ENCODE data around the gene GOLGA8J. TPM values are rescaled to one million over a fixed set of nuclear protein-coding genes. Genes with fewer than 3 reads are reported as not detected.
A peak's percentile ranks its signal among the peaks of the same experiment; 100 is the strongest.
"Not testable (repeated sequence)": the region's sequence is repeated elsewhere in the genome, so short reads cannot be mapped to it uniquely, and the experiment has no call there.

Gene GOLGA8J
- total RNA-seq, 2 experiments from 2014 or later = 0.34 TPM; not detected in 1

DNA sequence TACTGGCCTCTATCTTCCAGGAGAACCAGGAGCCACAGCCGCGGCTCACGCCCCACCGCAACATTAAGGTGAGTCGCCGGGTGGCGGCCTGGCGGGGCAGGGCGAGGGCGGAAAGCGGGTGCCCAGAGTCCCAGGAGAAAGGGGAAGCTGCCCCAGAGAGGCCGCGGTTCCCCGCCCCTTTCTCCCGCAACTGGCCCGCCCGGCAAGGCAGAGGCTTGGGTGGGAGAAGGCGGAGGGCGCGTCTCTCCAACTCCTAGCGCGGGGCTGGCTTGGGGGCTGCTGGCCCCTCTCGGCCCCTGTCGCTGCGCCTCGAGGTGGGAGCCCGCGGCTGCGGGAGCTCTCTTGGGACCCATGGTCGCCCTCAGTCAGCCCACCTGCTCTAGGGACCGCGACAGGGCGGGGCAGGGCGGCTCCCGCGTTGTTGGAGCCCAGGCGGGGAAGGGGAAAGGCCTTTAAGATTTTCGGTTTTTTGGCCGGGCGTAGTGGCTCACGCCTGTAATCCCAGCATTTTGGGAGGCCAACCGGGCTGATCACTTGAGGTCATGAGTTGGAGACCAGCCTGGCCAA, 21.3 kb downstream of the GOLGA8J start:
- ATAC-seq = peak; percentile 85
- POLR2A ChIA-PET, H3K4me3 Mint-ChIP-seq: not testable (repeated sequence)

DNA sequence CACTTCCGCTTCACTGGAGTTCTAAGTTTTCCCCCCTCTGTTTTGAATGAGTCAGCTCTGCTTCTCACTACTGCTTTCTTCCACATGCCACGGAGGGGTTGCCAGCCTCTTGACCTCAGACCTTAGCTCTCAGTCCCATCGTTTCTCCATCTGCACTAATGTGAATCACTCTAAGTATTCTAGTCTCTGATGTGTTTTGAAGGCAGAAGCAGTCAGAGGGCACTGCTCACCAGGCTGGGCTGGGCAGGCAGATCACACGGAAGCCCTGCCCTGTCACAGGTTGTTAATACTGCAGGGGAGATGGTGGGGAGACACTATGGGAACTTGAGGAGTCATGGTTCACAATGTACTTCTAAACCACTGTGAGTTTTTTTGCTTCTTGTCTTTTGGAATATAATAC, 27.8 kb downstream of the GOLGA8J start:
- H3K9me3 Mint-ChIP-seq (ENCODE audit: insufficient read depth); H3K4me3 Mint-ChIP-seq; DNase-seq; CTCF ChIA-PET; H3K27ac Mint-ChIP-seq; H3K36me3 Mint-ChIP-seq (ENCODE audit: low read depth); POLR2A ChIA-PET; H3K4me1 Mint-ChIP-seq (ENCODE audit: low read depth); H3K27me3 Mint-ChIP-seq (ENCODE audit: low read depth); ATAC-seq: not testable (repeated sequence)

More for the DNA sequence above, 21.3 kb downstream of the GOLGA8J start:
- H3K27ac Mint-ChIP-seq; DNase-seq; H3K4me1 Mint-ChIP-seq (ENCODE audit: low read depth); H3K27me3 Mint-ChIP-seq (ENCODE audit: low read depth); H3K9me3 Mint-ChIP-seq (ENCODE audit: insufficient read depth); H3K36me3 Mint-ChIP-seq (ENCODE audit: low read depth); CTCF ChIA-PET: not testable (repeated sequence)

DNA sequence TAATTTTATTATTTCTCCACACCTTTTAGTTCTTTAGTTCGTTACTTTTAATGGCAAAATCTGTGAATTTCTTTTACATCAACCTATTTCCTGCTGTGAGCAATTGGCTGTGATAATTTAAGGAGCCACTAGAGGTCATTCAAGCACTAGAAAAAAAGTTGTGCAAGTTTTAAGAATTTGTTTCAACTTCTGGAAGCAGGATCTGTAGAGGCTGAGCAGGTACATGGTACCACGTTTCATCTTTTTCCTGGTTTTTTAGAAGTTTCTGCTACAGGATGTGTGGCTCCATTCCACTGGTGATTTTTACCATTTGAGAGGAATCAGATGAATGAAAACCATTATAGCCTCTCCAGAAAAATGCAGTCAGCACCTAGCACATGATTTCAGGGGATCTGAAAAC, 47.3 kb downstream of the GOLGA8J start:
- CTCF ChIA-PET = not testable (repeated sequence)

DNA sequence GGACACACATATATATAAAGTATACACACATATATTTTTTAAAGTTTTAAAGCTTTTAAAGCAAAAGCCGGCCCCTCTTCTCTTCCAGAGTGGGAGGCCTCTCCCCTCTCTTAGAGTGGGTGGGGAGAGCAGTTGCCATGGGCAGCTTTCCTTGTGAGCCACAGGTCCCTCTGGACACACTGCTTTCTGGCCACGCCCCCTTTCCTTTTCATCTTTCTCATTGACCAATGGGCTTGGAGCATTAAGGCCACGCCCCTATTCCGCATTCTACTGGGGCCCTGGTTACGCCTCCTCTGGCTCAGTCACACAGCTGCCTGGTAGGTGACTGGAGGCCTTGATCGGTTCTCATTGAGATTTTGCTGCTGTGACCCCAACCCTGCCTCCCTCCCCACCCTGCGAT, 52.0 kb downstream of the GOLGA8J start, which contains the start of gene GOLGA8T:
Gene GOLGA8T (plus strand): TSS at position 301 of the 400 bp plus-strand sequence. CDS start 98 bp downstream, at position 399.
- H3K4me1 Mint-ChIP-seq (ENCODE audit: low read depth); ATAC-seq; POLR2A ChIA-PET; DNase-seq; H3K27ac Mint-ChIP-seq; H3K4me3 Mint-ChIP-seq; H3K36me3 Mint-ChIP-seq (ENCODE audit: low read depth); H3K27me3 Mint-ChIP-seq (ENCODE audit: low read depth); CTCF ChIA-PET; H3K9me3 Mint-ChIP-seq (ENCODE audit: insufficient read depth): not testable (repeated sequence)

More for the DNA sequence above, 47.3 kb downstream of the GOLGA8J start:
- H3K4me3 Mint-ChIP-seq; H3K27me3 Mint-ChIP-seq (ENCODE audit: low read depth); H3K27ac Mint-ChIP-seq; H3K4me1 Mint-ChIP-seq (ENCODE audit: low read depth); POLR2A ChIA-PET; H3K36me3 Mint-ChIP-seq (ENCODE audit: low read depth); ATAC-seq; DNase-seq; H3K9me3 Mint-ChIP-seq (ENCODE audit: insufficient read depth): not testable (repeated sequence)

Other genes starting within 250 kb of the GOLGA8J start
- gene GOLGA8T, start 52.1 kb downstream of the GOLGA8J start, total RNA-seq = 1 to 10 TPM in 1 of 2 experiments, under 1 TPM in 1; 0.94 to 1.3 TPM

Data from activated CD8-positive, alpha-beta T cell treated with anti-CD3 and anti-CD28 coated beads, Interleukin-2, amount 10 ng/mL, durations not matched to agents 7 days and 5 days (primary cell).